Epithelial cell of proximal tubule (primary cell): Measurements from ENCODE around the gene TSHZ1. TPM values are rescaled to one million over a fixed set of nuclear protein-coding genes. Genes with fewer than 3 reads are reported as not detected.

Source experiments
- DNase-seq: peaks from one replicate; pipeline ENCODE4 v3.0.0-alpha.2; 2011; ENCODE audit warnings: low read depth
- H3K4me3 ChIP-seq: 2 replicates; pipeline ENCODE4 v1.5.1; 2011; ENCODE audit warnings: low read depth, mild to moderate bottlenecking, low read length
- CTCF ChIP-seq: conservative IDR thresholded peaks from 2 replicates; pipeline ENCODE4 v1.5.1; 2012; ENCODE audit warnings: low read depth, mild to moderate bottlenecking, low read length
- total RNA-seq: library from RNA; depleted of rRNA; stranded (reverse); fragments of >200 nt; gene quantifications from 2 replicates; pipeline ENCODE4 v1.2.3, GENCODE V29; 2015

TSHZ1 gene
- total RNA-seq, 1 donor from 2014 or later, result 5.1 TPM

GRCh38 chr18:75246721-75247610, 36.4 kb downstream of the TSHZ1 start:
- no peak for DNase-seq
- TF ChIP-seq CTCF, result no peak

DNA sequence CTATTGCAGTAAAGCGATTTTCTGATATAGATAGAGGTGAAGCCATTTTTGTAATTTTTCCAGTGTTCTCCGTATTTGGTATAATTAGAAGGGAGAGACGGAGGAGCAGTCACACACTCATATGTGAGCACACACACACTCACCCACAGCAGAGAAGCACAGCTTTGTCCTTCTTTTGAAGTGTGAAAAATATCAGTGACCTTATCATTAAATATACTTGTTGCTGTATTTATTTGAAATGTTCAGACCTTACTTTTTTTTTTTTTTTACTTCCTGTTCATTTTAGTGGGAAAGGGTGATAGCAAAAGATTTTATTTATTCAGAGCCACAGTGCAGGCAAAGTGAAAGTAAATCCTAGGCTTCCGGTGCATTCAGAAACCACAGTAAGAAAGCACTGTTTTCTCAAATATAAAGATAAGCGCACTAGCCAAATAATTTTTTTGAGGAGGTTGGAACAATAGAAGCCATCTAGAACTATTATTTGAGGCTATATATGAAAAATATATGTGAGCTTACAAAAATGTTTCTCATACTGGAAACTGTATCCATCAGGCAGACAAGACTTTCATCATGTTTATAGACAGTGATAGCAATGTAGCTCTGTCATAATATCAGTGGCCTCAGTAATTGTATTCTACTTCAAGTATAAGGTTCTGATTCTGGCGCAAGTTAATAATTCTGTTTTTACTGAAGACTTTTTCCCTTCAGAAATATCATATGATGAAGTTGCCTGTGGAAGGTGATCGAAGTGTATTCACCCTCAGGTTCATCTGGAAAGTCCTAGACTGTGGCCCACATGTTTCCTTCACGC, 37.2 kb downstream of the TSHZ1 start:
- DNase-seq, result peak; percentile 59
- H3K4me3 ChIP-seq, result peak overlapping the region; percentile 50
- no peak for TF ChIP-seq CTCF

More at GRCh38 chr18:75246721-75247610, 36.4 kb downstream of the TSHZ1 start:
- H3K4me3 ChIP-seq, result peak overlapping the region; percentile 50

GRCh38 chr18:75248426-75249174, 38.0 kb downstream of the TSHZ1 start:
- DNase-seq, result no peak
- TF ChIP-seq CTCF, result no peak
- H3K4me3 ChIP-seq, result peak overlapping the region; percentile 50

DNA sequence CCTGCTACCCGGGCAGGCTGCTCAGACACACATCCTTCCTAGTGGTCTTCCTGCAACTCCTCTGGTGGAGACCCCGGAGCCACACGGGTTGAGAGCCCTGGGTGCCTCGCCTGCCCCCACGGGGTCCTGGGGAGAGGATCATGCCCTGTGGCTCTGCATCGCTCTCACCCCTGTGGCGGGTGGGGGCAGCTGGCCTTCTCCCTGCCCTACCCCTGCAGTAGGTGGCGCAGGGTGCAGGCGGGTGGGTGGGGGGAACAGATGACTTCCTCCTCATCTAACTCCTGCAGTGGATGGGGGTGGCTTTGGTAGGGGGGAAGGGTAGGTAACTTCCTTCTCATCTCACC, 38.5 kb downstream of the TSHZ1 start:
- no peak for TF ChIP-seq CTCF
- H3K4me3 ChIP-seq, result no peak overlapping the region
- DNase-seq, result no peak

GRCh38 chr18:75249672-75250470, 39.3 kb downstream of the TSHZ1 start:
- TF ChIP-seq CTCF, result no peak
- no peak for DNase-seq
- H3K4me3 ChIP-seq, result no peak overlapping the region

GRCh38 chr18:75250471-75250821, 39.8 kb downstream of the TSHZ1 start:
- no peak for TF ChIP-seq CTCF
- DNase-seq, result no peak
- no peak overlapping the region for H3K4me3 ChIP-seq
